Spleen (tissue), 7 donors: Measurements from ENCODE around the gene TOP3B.

Experiments
- POLR2A ChIP-seq, 3 donors: fragments of 450-650 bp; IDR thresholded peaks; one replicate each; pipeline ENCODE4 v1.5.1; 2017; ENCODE audit warnings: antibody characterized with exemption in 3 of 3, mild to moderate bottlenecking in 1 of 3
- POLR2AphosphoS5 ChIP-seq, 3 donors: sonication (generic); formaldehyde crosslinking; IDR thresholded peaks; one replicate each; pipeline ENCODE4 v1.5.1; 2017; ENCODE audit warnings: antibody characterized with exemption in 3 of 3
- TF ChIP-seq, protein P1 (sequence below), 11 experiments: fragments of 200-600 bp in 7 of 11; fragments of 450-650 bp in 4 of 11; sonication (generic) in 4 of 11; IDR thresholded peaks in 8 of 11; conservative IDR thresholded peaks in 3 of 11; 1 replicate in 7 of 11; 2 replicates in 4 of 11; pipeline versions ENCODE4 v1.4.0 to v1.8.0; 2016 to 2021; ENCODE audit warnings: antibody characterized with exemption in 11 of 11, inconsistent platforms in 4 of 11, mild to moderate bottlenecking in 1 of 11
- donor health status: DM: no; HTN: no; CAD: no; lungs with moderate emphysema.
- donor health status: DM: no; HTN: no; CAD: no.
- donor health status: DM: no; HTN: no; CAD: no.

DNA sequence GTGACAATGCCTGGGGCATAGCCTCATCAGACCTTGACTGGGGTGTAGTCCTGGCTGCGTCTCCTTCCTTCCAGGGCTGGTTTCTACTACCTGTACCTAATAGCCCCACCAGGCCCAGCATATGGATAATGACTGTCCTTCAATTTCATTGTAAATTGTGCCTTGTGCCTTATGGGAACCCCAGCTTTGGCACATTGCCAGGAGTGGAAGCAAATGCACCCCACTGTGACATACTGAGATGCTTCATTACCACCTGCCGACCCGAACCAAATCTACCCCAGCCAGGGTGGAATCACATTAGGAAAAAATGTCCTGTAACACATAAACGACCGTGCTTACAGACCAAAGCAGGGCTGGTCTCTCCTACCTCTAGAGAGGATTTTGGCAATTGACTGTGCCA is 7.3 kb downstream of the TOP3B start:
- TF ChIP-seq, protein P1, sequence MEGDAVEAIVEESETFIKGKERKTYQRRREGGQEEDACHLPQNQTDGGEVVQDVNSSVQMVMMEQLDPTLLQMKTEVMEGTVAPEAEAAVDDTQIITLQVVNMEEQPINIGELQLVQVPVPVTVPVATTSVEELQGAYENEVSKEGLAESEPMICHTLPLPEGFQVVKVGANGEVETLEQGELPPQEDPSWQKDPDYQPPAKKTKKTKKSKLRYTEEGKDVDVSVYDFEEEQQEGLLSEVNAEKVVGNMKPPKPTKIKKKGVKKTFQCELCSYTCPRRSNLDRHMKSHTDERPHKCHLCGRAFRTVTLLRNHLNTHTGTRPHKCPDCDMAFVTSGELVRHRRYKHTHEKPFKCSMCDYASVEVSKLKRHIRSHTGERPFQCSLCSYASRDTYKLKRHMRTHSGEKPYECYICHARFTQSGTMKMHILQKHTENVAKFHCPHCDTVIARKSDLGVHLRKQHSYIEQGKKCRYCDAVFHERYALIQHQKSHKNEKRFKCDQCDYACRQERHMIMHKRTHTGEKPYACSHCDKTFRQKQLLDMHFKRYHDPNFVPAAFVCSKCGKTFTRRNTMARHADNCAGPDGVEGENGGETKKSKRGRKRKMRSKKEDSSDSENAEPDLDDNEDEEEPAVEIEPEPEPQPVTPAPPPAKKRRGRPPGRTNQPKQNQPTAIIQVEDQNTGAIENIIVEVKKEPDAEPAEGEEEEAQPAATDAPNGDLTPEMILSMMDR (IDR thresholded peaks at IDR 0.05 in 8 of 11, conservative IDR thresholded peaks at IDR 0.05 in 3 of 11) = no peak
- TF ChIP-seq POLR2A (IDR thresholded peaks at IDR 0.05) = no peak
- TF ChIP-seq POLR2AphosphoS5 (IDR thresholded peaks at IDR 0.05) = no peak
